CD4-positive, alpha-beta T cell treated with Interleukin-2 at 100 ng/mL for 4 hours (primary cell): ENCODE results near the gene FCHSD1.
A peak's percentile ranks its signal among the peaks of the same experiment; 100 is the strongest.

ENCODE experiments used
- DNase-seq: peaks from one replicate; pipeline ENCODE4 v3.0.0-alpha.2; 2020; ENCODE audit warnings: low spot score

FCHSD1 gene

GRCh38 chr5:141650851-141651727 is at the start of gene FCHSD1:
FCHSD1 (minus strand) TSS chr5:141651418; CDS start chr5:141651368, 50 bp downstream.
- DNase-seq, result peak; percentile 83

- no peak for DNase-seq
Observed at GRCh38 chr5:141697586-141697985, 46.4 kb upstream of the FCHSD1 start.

DNA sequence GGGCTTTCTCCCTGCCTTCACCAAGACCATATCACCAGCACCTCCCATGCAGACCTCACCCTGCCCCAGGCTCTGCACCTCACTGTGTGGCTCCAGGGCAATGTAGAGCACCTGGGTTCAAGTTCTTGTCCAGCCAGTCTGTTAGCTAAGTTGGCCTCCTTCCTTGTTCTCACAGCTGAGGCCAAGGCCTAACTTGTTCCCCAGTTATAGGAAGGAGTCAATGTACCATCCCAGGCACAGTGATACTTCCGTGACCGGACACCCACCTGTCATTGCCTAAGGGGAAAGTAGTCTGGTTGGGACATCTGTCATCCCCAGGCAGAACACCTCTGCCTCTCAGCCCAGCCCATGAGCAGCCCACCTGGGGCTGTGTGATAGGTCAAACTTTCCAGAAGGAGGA is 45.2 kb upstream of the FCHSD1 start:
- no peak for DNase-seq

DNA sequence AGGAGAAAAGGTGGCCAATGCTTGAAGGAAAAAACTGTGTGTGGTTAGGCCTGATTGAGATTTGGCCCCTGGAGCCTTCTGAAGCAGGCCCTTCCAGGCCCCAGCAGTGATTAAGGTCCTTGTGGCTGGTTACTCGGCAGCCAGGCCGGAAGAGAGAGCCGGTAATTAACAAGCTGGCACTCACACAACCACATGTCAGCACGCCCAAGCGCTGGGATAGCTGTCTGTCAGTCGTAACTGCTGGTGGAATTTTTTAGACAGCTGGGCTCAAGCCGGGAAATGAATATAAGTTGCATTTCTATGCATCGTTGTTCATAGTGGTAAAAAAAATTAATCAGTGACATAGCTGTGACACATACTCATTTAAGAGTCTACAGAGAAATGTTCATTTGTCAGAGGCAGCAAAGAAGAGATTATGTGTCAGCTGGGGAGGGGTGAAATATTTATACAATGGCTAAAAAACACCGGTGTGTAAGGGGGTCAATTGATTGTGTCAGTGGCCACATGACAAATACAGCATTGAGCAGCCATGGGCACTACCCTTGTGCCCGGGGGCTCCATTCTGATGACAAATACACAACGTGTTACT is 44.5 kb upstream of the FCHSD1 start:
- no peak for DNase-seq

- DNase-seq, result no peak
Observed at GRCh38 chr5:141694479-141694878, 43.3 kb upstream of the FCHSD1 start.

- DNase-seq, result peak; percentile 84
Observed at GRCh38 chr5:141692919-141693725, 41.9 kb upstream of the FCHSD1 start.

DNA sequence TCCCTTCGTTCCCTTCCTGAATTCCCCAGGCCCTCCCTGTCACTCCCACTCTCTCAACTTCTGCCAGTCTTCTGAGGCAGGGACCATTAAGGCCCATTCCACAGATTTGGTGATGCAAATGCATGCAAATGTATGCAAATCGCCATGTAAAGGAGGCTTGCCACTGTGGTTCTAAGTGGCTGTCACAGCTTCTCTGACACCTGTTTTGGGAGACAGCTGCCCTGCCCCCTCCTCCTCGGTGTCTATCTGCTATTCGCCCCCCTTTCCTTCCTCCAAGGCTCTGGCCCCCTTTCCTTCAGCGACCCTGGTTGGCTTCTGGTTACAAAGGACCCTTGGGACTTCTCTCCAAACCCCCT is 41.3 kb upstream of the FCHSD1 start:
- DNase-seq, result no peak

DNA sequence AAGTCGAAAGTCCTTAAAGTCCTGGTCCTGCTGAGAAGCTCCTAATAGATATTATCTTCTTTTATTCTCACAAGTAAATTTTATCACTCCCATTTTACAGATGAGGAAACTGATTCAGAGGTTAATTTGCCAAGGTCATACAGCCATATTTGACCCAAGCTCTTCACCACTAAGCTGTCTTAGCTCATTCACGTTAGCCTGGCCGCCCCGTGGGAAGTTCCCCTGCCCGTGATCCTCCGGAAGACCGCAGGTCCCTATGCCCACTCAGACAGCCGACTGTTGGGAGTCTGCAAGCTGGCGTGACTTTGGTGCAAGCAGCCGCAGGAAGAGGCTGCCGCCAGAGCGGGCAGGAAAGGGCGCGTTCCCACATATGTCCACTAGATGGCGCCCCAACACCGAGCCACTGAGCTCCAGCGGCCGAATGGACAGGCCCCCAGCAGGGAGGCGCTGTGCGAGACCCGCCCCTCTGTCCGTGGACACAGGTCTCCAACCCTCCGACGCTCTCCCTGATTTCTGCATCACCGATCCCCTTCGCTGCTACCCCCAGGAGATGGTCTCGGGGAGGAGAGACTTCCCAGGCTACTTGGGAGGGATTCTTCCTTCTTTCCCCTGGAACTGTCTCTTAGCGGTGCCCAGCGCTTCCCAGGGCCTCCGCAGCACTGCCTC is 40.8 kb upstream of the FCHSD1 start:
- DNase-seq, result peak; percentile 88

DNA sequence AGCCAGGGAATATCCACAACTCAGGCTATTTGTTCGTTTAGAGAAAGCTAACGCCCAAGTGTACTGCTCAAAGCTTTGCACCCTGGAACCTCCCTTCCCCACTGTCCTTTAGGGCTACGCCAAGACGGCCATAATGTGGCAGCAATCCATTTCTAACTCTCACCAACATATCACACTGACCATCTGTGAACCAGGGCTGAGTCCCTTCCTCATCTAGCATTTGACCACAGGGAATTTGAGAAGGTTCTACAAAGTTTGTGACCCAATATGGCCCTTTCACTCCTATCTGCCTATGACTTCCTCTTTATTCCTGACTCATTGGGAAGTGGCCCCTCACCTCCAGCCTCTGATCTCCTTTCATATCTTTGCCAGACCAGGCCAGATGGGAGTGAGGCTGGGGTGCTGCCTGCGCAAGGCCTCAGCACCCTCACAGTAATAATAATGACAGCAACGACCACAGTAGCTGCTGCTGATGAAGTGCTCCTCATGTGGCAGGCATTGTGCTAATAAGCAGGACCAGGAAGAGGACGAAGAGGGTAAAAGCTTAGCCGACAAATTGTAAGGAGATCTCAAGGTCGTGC is 40.2 kb upstream of the FCHSD1 start:
- no peak for DNase-seq

DNA sequence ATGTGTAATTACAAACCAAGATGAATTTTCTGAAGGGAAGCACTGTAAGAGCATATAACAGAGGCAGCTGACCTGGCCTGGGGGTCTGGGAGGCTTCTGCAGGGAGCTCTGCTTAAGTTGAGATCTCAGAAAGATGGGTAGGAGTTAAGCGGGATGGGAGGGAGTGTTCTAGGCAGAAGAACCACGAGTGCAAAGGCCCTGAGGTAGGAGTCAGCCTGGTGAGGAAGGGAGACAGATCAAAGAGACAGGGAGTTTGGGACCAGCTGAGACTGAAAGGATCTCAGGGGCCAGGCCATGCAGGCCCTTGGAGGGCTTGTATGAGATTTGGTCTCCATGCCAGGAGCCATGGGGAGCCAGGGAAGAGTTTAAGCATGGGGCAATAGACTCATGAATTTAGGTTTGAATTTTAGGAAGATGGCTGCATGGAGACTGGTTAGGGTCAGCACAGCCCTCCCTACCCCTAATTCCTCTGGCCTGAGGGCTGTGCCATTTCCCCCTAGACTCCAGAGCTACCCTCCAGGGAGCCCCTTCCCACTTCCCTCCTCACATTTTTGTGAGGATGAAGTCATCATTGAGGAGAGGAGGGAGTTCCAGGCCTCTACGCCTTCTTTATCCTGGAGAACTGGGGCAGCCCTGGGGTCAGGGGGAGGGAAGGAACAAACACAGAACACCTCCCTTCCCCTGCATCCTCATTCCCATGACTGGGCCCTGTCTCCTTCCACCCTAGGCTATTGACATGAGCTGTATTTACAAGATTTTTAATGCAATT is 35.6 kb upstream of the FCHSD1 start:
- no peak for DNase-seq

DNA sequence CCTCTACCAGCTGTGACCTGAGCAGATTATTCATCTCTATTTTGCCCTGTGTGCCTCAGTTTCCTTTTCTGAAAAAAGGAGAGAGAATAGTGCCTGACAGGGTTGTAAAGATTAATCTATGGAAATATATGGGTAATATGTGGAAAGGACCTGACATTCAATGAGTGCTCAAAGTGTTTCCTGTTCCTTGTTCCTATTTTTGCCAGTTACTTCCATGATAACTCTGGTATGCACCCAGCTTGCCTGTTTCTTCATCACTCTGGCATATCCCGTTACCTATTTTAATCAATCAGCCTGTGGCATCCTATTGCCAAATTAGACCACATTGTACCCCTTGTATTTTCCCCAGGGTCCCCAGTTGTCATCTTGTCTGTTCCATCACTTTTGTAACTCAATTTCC is 34.4 kb upstream of the FCHSD1 start:
- no peak for DNase-seq

DNA sequence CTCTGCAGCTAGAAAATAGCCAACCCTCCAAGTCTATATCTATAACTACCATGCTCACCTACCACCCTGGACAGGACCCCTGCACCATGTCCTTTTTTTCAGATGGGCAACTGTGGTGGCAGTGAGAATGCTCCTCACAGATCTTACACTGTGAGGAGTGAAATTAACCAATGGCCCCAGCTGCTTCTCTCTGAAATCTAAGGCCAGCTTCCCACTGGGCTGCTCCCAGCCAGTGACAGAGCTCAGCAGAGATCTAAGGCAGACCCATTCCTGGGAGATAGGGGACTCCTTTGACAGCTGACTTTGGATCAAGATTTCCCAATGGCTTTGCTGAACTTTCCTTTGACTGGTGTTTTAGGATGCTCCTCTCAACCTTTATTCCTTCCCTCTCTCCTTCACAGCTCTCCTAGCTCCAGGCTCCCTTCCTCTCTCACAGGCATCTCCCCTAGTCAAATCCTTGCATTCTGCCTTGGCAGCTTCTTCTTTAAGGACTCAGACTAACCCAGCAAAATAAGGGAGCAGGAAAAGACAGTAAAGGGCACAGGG is 32.5 kb upstream of the FCHSD1 start:
- no peak for DNase-seq

- DNase-seq, result peak; percentile 31
Observed at GRCh38 chr5:141681695-141682641, 30.8 kb upstream of the FCHSD1 start, which contains the start of gene ARAP3. ARAP3 (minus strand) TSS chr5:141682230; CDS start chr5:141680486, 1,744 bp downstream.

DNA sequence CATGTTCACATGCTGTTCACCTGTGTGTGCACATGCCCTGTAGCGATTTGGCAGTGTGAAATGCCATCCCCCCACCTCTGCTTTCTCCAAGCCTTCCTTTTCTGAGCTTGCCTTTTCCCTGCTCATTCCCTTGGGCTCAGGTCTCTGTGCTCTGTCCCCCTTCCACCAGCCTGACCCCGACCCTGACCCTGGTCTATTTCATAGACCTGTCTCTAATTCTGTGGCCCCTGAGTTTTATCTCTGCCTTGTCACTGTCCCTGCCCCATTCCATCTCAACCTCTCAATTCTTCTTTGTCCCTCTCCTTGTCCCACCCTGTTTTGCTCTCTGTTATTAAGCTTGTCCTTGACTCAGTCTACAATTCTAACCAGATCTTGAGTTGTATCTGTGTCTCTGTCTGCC is 30.1 kb upstream of the FCHSD1 start:
- DNase-seq, result no peak

DNA sequence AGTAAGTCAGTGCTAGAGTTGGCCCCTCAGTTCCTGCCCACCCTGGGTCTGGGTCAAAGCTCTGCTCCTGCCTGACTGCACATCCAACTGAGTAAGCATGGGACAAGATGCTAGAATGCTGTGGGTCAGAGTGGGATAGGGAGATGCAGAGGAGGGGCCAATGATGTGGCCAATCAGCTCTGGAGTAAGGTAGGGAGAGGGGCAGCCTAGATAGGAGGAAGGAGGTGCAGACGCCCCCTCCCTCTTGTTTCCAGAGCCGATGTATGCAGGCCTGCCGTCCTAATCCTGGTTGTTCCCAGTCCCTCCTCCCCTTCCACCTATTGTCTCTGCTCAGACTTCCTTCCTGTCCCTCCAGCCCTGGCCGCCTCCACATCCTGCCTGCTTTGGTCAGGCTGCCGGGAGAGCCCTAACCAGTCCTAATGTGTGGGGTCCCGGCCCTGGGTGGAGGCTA is 29.6 kb upstream of the FCHSD1 start:
- no peak for DNase-seq

GRCh38 chr5:141680178-141680577 is 29.0 kb upstream of the FCHSD1 start:
- DNase-seq, result no peak

- DNase-seq, result no peak
Observed at GRCh38 chr5:141677415-141677814, 26.2 kb upstream of the FCHSD1 start.

DNA sequence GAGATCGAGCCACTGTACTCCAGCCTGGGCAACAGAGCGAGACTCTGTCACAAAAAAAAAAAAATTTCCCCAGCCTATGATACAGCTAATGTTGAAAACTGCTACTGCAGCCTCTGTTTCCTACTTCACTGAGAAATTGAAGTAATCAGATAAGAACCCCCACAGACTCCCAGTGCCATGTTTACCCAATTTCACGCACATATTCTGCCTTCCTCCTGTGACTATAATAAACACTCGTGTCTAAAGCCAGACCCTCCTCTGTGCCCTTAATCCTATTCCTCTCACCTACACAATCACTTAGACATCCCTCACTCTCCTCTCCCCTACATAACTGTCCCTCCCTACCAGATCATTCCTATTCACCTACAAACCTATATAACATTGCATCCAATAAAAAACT is 24.5 kb upstream of the FCHSD1 start:
- DNase-seq, result no peak

GRCh38 chr5:141674747-141675146 is 23.5 kb upstream of the FCHSD1 start:
- no peak for DNase-seq
